Brain microvascular endothelial cell (primary cell): Measurements from ENCODE around the gene COL7A1.

ENCODE experiments used
- DNase-seq: peaks from one replicate; pipeline ENCODE4 v3.0.0-alpha.2; 2020
- H3K27ac ChIP-seq: fragments of 250-450 bp; sonication (Bioruptor Pico); 2 replicates; pipeline ENCODE4 v1.5.1; 2020; ENCODE audit warnings: mild to moderate bottlenecking, moderate library complexity
- H3K27me3 ChIP-seq: fragments of 250-450 bp; sonication (Bioruptor Pico); replicated peaks from 2 replicates; pipeline ENCODE4 v1.5.1; 2020; ENCODE audit warnings: mild to moderate bottlenecking
- H3K36me3 ChIP-seq: fragments of 250-450 bp; sonication (Bioruptor Pico); replicated peaks from 2 replicates; pipeline ENCODE4 v1.5.1; 2020; ENCODE audit warnings: mild to moderate bottlenecking
- H3K4me3 ChIP-seq: 2 replicates; pipeline ENCODE4 v1.5.1; 2011; ENCODE audit warnings: low read depth, mild to moderate bottlenecking, control low read depth, low read length, moderate library complexity
- in situ Hi-C: cut with HindIII; loops from 2 replicates; pipeline ENCODE4 v1.10.0; 2017; ENCODE audit warnings: low sequenced_read_pairs, low pct_ligation_motif_present
- TF ChIP-seq, protein P1 (sequence below): IDR thresholded peaks from 2 replicates; pipeline ENCODE4 v1.5.1; 2011; ENCODE audit warnings: low read depth, mild to moderate bottlenecking, moderate library complexity, low read length, control low read depth, inconsistent platforms; ENCODE audit errors: missing control alignments

COL7A1 gene

DNA sequence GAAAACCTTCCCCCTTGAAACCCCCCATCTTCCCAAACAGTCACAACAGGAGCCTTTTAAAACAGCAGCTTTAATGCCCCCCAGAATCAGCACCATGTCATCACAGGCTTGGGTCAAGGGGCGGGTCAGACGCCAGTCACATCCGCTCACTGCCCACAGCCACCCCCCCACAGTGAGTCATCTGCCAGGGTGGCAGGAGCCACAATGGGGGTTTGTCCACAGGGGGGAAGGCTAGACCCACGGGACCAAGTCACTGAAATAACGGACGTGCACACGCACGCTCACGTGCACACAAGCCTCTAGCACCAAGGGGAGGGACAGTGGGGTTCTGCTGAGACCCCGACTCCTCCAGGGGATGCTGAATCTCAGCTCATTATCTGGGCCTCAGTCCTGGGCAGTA is 31.1 kb downstream of the COL7A1 start:
- TF ChIP-seq, protein P1, sequence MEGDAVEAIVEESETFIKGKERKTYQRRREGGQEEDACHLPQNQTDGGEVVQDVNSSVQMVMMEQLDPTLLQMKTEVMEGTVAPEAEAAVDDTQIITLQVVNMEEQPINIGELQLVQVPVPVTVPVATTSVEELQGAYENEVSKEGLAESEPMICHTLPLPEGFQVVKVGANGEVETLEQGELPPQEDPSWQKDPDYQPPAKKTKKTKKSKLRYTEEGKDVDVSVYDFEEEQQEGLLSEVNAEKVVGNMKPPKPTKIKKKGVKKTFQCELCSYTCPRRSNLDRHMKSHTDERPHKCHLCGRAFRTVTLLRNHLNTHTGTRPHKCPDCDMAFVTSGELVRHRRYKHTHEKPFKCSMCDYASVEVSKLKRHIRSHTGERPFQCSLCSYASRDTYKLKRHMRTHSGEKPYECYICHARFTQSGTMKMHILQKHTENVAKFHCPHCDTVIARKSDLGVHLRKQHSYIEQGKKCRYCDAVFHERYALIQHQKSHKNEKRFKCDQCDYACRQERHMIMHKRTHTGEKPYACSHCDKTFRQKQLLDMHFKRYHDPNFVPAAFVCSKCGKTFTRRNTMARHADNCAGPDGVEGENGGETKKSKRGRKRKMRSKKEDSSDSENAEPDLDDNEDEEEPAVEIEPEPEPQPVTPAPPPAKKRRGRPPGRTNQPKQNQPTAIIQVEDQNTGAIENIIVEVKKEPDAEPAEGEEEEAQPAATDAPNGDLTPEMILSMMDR, result no peak
- no peaks in the 10 kb centered on the region for H3K36me3 ChIP-seq
- in situ Hi-C loops, result no loop called here
- H3K27me3 ChIP-seq, result no peaks in the 10 kb centered on the region
- peak; percentile 51 for DNase-seq
- peak overlapping the region; percentile 55 for H3K27ac ChIP-seq
- no peak overlapping the region for H3K4me3 ChIP-seq

DNA sequence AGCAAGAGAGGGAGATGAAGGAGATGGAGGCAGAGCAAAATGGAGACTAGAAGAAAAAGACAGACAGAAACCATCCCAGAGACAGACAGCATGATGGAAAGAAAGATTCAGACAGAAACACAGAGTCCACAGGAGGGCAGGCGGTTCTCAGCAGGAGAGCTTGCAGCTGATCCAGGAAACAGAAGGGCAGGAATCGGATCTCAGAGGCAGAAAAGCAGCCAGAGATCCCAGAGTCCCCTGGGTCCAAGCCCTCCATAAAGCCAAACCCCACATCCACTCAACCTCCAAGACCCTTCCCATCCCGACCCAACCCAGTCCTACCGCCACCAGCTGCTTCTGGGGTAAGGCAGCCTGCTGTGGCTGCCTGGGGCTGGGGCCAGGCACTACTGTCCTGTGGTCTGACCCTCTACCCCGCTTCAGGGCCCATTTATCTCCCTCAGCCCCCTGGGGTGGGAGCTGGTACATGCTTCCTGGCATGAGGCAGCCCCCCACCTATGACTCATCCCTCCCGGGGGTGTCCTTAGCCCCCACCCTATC is 31.7 kb downstream of the COL7A1 start, which contains the start of gene UCN2:
Gene UCN2 (minus strand): TSS at position 400 of the 537 bp plus-strand sequence. CDS start 657 bp downstream, outside the sequence.
- peak; percentile 49 for DNase-seq
- in situ Hi-C loops, result no loop called here
- Histone ChIP-seq H3K4me3 (no peak within 1 kb of the TSS), H3K27ac (peak within 1 kb of the TSS; percentile 55), H3K36me3 (no peaks in the 10 kb centered on the region), H3K27me3 (no peaks in the 10 kb centered on the region)
- TF ChIP-seq, protein P1, result peak; percentile 42

GRCh38 chr3:48562367-48563095 is 32.6 kb downstream of the COL7A1 start:
- in situ Hi-C loops, result no loop called here
- Histone ChIP-seq H3K36me3 (no peaks in the 10 kb centered on the region), H3K27me3 (no peaks in the 10 kb centered on the region), H3K4me3 (no peak overlapping the region), H3K27ac (no peak overlapping the region)
- TF ChIP-seq, protein P1, result no peak
- no peak for DNase-seq

DNA sequence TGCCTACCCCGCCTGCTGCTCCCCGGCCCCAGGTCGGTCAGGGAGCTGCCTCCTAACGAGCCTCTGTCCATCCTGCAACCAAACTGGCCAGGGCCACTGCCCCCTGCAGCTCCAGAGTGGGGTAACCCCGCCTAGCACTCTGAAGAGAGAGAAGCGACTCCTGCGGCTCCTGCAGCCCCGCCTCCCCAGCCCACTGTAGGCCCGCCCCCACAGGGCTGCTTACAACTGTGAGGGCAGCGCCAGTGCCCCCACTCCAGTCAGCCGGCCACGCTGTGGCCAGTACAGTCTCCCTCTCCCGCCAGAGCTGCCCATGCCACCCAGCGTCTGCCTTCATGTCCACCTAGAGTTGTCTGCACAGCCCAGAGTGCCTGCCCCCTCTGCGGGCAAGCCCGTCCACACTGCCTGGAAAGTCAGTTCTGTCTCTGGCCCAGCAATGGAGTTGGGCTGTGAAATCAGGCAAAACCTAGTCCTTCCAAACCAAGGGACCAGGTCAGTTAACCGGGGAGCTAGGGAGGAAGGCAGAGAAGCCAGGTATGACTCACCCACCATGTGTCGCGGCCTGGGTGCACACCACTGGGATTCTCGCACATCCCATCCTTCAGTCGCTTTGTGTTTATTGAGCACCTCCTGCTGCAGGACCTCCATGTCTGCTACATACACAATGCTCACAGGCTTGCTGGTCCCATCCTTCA is 33.9 kb downstream of the COL7A1 start:
- Histone ChIP-seq H3K27me3 (no peaks in the 10 kb centered on the region), H3K36me3 (no peaks in the 10 kb centered on the region), H3K27ac (peak overlapping the region; percentile 39), H3K4me3 (peak overlapping the region; percentile 44)
- TF ChIP-seq, protein P1, result peak; percentile 57
- peak; percentile 42 for DNase-seq
- in situ Hi-C loops, result no loop called here

DNA sequence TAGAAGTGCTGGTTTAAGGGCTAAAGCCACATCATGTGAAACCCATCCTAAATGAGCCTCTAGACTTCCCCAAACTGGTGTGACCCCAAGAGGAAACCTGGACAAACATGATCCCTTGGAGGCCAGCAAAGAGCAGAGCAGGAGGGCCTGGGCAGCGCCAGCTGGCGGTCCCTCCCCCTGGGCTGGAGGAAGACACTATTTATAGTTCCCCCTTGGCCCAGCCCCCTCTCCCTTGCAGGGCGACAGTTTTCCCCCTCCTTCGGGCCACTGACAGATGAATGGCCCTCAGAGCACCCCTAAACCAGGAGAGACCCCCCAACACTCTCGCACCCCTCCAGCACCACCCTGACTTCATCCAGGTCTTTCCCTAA is 34.5 kb downstream of the COL7A1 start:
- in situ Hi-C loops, result no loop called here
- Histone ChIP-seq H3K36me3 (no peaks in the 10 kb centered on the region), H3K4me3 (peak overlapping the region; percentile 44), H3K27ac (no peak overlapping the region), H3K27me3 (no peaks in the 10 kb centered on the region)
- TF ChIP-seq, protein P1, result no peak
- DNase-seq, result no peak
